ENCODE results near the gene FGD4.

- TF ChIP-seq EZH2 (IDR thresholded peaks at IDR 0.05; ENCODE audit: borderline replicate concordance, low read length): no peak
- TF ChIP-seq CTCF (conservative IDR thresholded peaks at IDR 0.05 in 1 of 2, IDR thresholded peaks at IDR 0.05 in 1 of 2; ENCODE audit: extremely low read depth in 1 of 2, insufficient read depth in 1 of 2, low read depth in 1 of 2, low read length in 2 of 2): no peak
These were observed 281.9 kb downstream of the FGD4 start for GRCh38 chr12:32681272-32681671.
